ENCODE measurements around the gene PSMC1.

Gene PSMC1

GRCh38 chr14:90302529-90303303 lies 46.4 kb downstream of the PSMC1 start:
- peak; percentile 15 for DNase-seq (ENCODE audit: low read depth, low spot score)
- Histone ChIP-seq H3K4me3 (ENCODE audit: insufficient read length, low read depth) (no peak overlapping the region), H3K36me3 (ENCODE audit: insufficient read depth, insufficient read length, low read length) (peaks cover 47% of the 10 kb centered on the region), H3K9me3 (ENCODE audit: insufficient read depth, low read length) (no peaks in the 10 kb centered on the region), H3K4me1 (ENCODE audit: insufficient read depth, insufficient read length) (peaks cover 5% of the 10 kb centered on the region), H3K9ac (ENCODE audit: insufficient read length, low read depth) (no peak overlapping the region), H3K27me3 (ENCODE audit: insufficient read depth, insufficient read length) (no peaks in the 10 kb centered on the region)
- TF ChIP-seq ZNF274 (IDR thresholded peaks at IDR 0.05; ENCODE audit: low read depth, low read length) (no peak), SUZ12 (IDR thresholded peaks at IDR 0.05; ENCODE audit: extremely low read depth, insufficient read depth, insufficient read length) (no peak), YY1 (IDR thresholded peaks at IDR 0.05; ENCODE audit: insufficient read depth, insufficient read length) (no peak)

DNA sequence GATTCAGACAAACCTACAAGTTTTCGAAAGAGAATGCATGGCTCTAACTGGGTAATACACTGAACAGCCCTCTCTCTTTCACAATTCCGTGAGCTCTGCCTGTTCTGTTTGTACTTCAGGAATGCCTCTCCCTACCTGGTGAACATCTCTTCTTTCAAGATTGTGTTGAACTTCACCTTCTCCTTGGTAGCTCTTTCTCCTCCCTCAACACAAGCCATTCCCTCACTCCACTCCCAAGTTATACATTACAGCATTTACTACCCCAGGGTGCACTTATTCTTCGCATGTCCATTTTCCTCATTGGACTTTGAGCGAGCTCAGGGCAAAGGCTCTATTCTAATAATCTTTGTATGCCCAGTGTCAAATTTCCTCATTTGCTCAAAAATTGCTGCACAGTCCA lies 47.1 kb downstream of the PSMC1 start:
- Histone ChIP-seq H3K9ac (ENCODE audit: insufficient read length, low read depth) (no peak overlapping the region), H3K27me3 (ENCODE audit: insufficient read depth, insufficient read length) (no peaks in the 10 kb centered on the region), H3K4me1 (ENCODE audit: insufficient read depth, insufficient read length) (peaks cover 5% of the 10 kb centered on the region), H3K9me3 (ENCODE audit: insufficient read depth, low read length) (no peaks in the 10 kb centered on the region), H3K36me3 (ENCODE audit: insufficient read depth, insufficient read length, low read length) (peaks cover 50% of the 10 kb centered on the region), H3K4me3 (ENCODE audit: insufficient read length, low read depth) (no peak overlapping the region)
- TF ChIP-seq SUZ12 (IDR thresholded peaks at IDR 0.05; ENCODE audit: extremely low read depth, insufficient read depth, insufficient read length): no peak
- no peak for TF ChIP-seq ZNF274 (IDR thresholded peaks at IDR 0.05; ENCODE audit: low read depth, low read length)
- TF ChIP-seq YY1 (IDR thresholded peaks at IDR 0.05; ENCODE audit: insufficient read depth, insufficient read length): no peak
- DNase-seq (ENCODE audit: low read depth, low spot score): no peak

- Histone ChIP-seq H3K4me3 (ENCODE audit: insufficient read length, low read depth) (no peak overlapping the region), H3K4me1 (ENCODE audit: insufficient read depth, insufficient read length) (peaks cover 5% of the 10 kb centered on the region), H3K9me3 (ENCODE audit: insufficient read depth, low read length) (no peaks in the 10 kb centered on the region), H3K36me3 (ENCODE audit: insufficient read depth, insufficient read length, low read length) (peaks cover 50% of the 10 kb centered on the region), H3K9ac (ENCODE audit: insufficient read length, low read depth) (no peak overlapping the region), H3K27me3 (ENCODE audit: insufficient read depth, insufficient read length) (no peaks in the 10 kb centered on the region)
- no peak for DNase-seq (ENCODE audit: low read depth, low spot score)
- TF ChIP-seq YY1 (IDR thresholded peaks at IDR 0.05; ENCODE audit: insufficient read depth, insufficient read length) (no peak), SUZ12 (IDR thresholded peaks at IDR 0.05; ENCODE audit: extremely low read depth, insufficient read depth, insufficient read length) (no peak), ZNF274 (IDR thresholded peaks at IDR 0.05; ENCODE audit: low read depth, low read length) (no peak)
These were observed 48.1 kb downstream of the PSMC1 start for GRCh38 chr14:90304502-90304901.

DNA sequence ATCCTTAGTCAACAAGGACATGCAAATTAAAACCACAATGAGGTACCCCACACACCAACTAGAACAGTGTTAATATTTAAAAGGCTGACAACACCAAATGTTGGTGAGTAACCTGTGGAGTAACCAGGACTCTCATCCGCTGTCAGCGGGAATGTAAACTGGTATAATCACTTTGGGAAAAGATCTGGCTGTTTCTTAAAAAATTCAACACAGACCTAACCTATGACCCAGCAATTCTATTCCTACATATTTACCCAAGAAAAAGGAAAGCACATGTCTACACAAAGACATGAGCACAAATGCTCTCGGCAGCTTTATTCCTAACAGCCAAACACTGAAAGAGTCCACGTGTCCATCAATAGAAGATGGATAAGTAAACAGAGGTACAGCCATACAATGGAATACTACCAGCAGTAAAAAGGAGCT lies 48.8 kb downstream of the PSMC1 start:
- TF ChIP-seq YY1 (IDR thresholded peaks at IDR 0.05; ENCODE audit: insufficient read depth, insufficient read length): no peak
- no peak for TF ChIP-seq ZNF274 (IDR thresholded peaks at IDR 0.05; ENCODE audit: low read depth, low read length)
- TF ChIP-seq SUZ12 (IDR thresholded peaks at IDR 0.05; ENCODE audit: extremely low read depth, insufficient read depth, insufficient read length): no peak
- Histone ChIP-seq H3K9me3 (ENCODE audit: insufficient read depth, low read length) (no peaks in the 10 kb centered on the region), H3K4me1 (ENCODE audit: insufficient read depth, insufficient read length) (peaks cover 5% of the 10 kb centered on the region), H3K9ac (ENCODE audit: insufficient read length, low read depth) (no peak overlapping the region), H3K36me3 (ENCODE audit: insufficient read depth, insufficient read length, low read length) (peaks cover 51% of the 10 kb centered on the region), H3K27me3 (ENCODE audit: insufficient read depth, insufficient read length) (no peaks in the 10 kb centered on the region), H3K4me3 (ENCODE audit: insufficient read length, low read depth) (no peak overlapping the region)
- DNase-seq (ENCODE audit: low read depth, low spot score): no peak

GRCh38 chr14:90308561-90308960 lies 52.2 kb downstream of the PSMC1 start:
- peaks cover 56% of the 10 kb centered on the region for H3K36me3 ChIP-seq (ENCODE audit: insufficient read depth, insufficient read length, low read length)
- no peaks in the 10 kb centered on the region for H3K4me1 ChIP-seq (ENCODE audit: insufficient read depth, insufficient read length)
- no peak overlapping the region for H3K9ac ChIP-seq (ENCODE audit: insufficient read length, low read depth)
- H3K27me3 ChIP-seq (ENCODE audit: insufficient read depth, insufficient read length): no peaks in the 10 kb centered on the region
- no peak for TF ChIP-seq YY1 (IDR thresholded peaks at IDR 0.05; ENCODE audit: insufficient read depth, insufficient read length)
- no peak for TF ChIP-seq SUZ12 (IDR thresholded peaks at IDR 0.05; ENCODE audit: extremely low read depth, insufficient read depth, insufficient read length)
- TF ChIP-seq ZNF274 (IDR thresholded peaks at IDR 0.05; ENCODE audit: low read depth, low read length): no peak
- no peak overlapping the region for H3K4me3 ChIP-seq (ENCODE audit: insufficient read length, low read depth)
- DNase-seq (ENCODE audit: low read depth, low spot score): no peak
- H3K9me3 ChIP-seq (ENCODE audit: insufficient read depth, low read length): no peaks in the 10 kb centered on the region

- Histone ChIP-seq H3K27me3 (ENCODE audit: insufficient read depth, insufficient read length) (no peaks in the 10 kb centered on the region), H3K9me3 (ENCODE audit: insufficient read depth, low read length) (no peaks in the 10 kb centered on the region), H3K9ac (ENCODE audit: insufficient read length, low read depth) (no peak overlapping the region), H3K4me3 (ENCODE audit: insufficient read length, low read depth) (no peak overlapping the region), H3K36me3 (ENCODE audit: insufficient read depth, insufficient read length, low read length) (peaks cover 36% of the 10 kb centered on the region), H3K4me1 (ENCODE audit: insufficient read depth, insufficient read length) (no peaks in the 10 kb centered on the region)
- DNase-seq (ENCODE audit: low read depth, low spot score): no peak
- no peak for TF ChIP-seq ZNF274 (IDR thresholded peaks at IDR 0.05; ENCODE audit: low read depth, low read length)
- no peak for TF ChIP-seq SUZ12 (IDR thresholded peaks at IDR 0.05; ENCODE audit: extremely low read depth, insufficient read depth, insufficient read length)
- TF ChIP-seq YY1 (IDR thresholded peaks at IDR 0.05; ENCODE audit: insufficient read depth, insufficient read length): no peak
These were observed 60.9 kb downstream of the PSMC1 start for GRCh38 chr14:90317286-90317685.

GRCh38 chr14:90318016-90318415 lies 61.7 kb downstream of the PSMC1 start:
- no peak for DNase-seq (ENCODE audit: low read depth, low spot score)
- TF ChIP-seq ZNF274 (IDR thresholded peaks at IDR 0.05; ENCODE audit: low read depth, low read length) (no peak), SUZ12 (IDR thresholded peaks at IDR 0.05; ENCODE audit: extremely low read depth, insufficient read depth, insufficient read length) (no peak), YY1 (IDR thresholded peaks at IDR 0.05; ENCODE audit: insufficient read depth, insufficient read length) (no peak)
- H3K27me3 ChIP-seq (ENCODE audit: insufficient read depth, insufficient read length): no peaks in the 10 kb centered on the region
- H3K9ac ChIP-seq (ENCODE audit: insufficient read length, low read depth): no peak overlapping the region
- H3K4me3 ChIP-seq (ENCODE audit: insufficient read length, low read depth): no peak overlapping the region
- H3K4me1 ChIP-seq (ENCODE audit: insufficient read depth, insufficient read length): no peaks in the 10 kb centered on the region
- H3K36me3 ChIP-seq (ENCODE audit: insufficient read depth, insufficient read length, low read length): peaks cover 30% of the 10 kb centered on the region
- no peaks in the 10 kb centered on the region for H3K9me3 ChIP-seq (ENCODE audit: insufficient read depth, low read length)
